ENCODE data around the gene FBXW12. TPM values are rescaled to one million over a fixed set of nuclear protein-coding genes. Genes with fewer than 3 reads are reported as not detected.

Gene FBXW12
- total RNA-seq, 4 donors from 2014 or later, result not detected

DNA sequence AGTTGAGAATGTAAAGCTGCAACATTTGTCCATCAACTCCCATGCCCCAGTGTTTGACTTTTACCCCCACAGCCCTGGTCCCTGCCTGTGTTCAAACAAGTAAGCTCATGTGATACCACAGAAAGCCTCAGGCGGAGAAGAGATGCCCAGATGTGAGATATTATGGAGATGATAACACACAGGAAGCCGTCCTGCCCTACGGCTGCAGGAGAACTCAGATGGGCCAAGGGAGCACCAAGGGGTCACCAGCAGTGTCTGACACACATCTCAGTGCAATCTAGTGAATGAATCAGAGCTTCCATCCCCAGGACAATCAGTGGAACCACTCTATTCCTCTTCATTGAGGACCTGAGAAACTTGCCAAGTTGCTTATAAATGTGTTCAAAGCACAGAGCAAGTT is 24.5 kb upstream of the FBXW12 start:
- DNase-seq, result no peak
- no peak overlapping the region for H3K27ac ChIP-seq
- TF ChIP-seq CTCF (IDR thresholded peaks at IDR 0.05 in 4 of 5, conservative IDR thresholded peaks at IDR 0.05 in 1 of 5) (no peak), POLR2A (IDR thresholded peaks at IDR 0.05) (no peak)
- no peak for ATAC-seq
- intact Hi-C loops (cut with DNase I; ENCODE audit: low total_unique reads), result no loop called here
- no peaks in the 10 kb centered on the region for H3K27me3 ChIP-seq
- in situ Hi-C loops (cut with MboI; ENCODE audit: low sequenced_read_pairs in 4 of 4), result no loop called here
- H3K4me3 ChIP-seq, result no peak overlapping the region
- H3K36me3 ChIP-seq, result no peaks in the 10 kb centered on the region
- no peaks in the 10 kb centered on the region for H3K9me3 ChIP-seq
- no peaks in the 10 kb centered on the region for H3K4me1 ChIP-seq

GRCh38 chr3:48352546-48352945 is 19.5 kb upstream of the FBXW12 start:
- intact Hi-C loops (cut with DNase I; ENCODE audit: low total_unique reads), result no loop called here
- TF ChIP-seq CTCF (IDR thresholded peaks at IDR 0.05 in 4 of 5, conservative IDR thresholded peaks at IDR 0.05 in 1 of 5) (no peak), POLR2A (IDR thresholded peaks at IDR 0.05) (no peak)
- H3K9me3 ChIP-seq, result no peaks in the 10 kb centered on the region
- no peak overlapping the region for H3K27ac ChIP-seq
- in situ Hi-C loops (cut with MboI; ENCODE audit: low sequenced_read_pairs in 4 of 4), result loop anchor here in 1 of 4 donors (25.0 kb wide), 1 partner anchor 1660 kb away; no protein-coding TSS in a partner anchor
- H3K4me3 ChIP-seq, result no peak overlapping the region
- DNase-seq (no peak), ATAC-seq (no peak)
- no peaks in the 10 kb centered on the region for H3K36me3 ChIP-seq
- no peaks in the 10 kb centered on the region for H3K4me1 ChIP-seq
- no peaks in the 10 kb centered on the region for H3K27me3 ChIP-seq

- intact Hi-C loops (cut with DNase I; ENCODE audit: low total_unique reads), result no loop called here
Observed at GRCh38 chr3:48353987-48354386, 18.0 kb upstream of the FBXW12 start.

DNA sequence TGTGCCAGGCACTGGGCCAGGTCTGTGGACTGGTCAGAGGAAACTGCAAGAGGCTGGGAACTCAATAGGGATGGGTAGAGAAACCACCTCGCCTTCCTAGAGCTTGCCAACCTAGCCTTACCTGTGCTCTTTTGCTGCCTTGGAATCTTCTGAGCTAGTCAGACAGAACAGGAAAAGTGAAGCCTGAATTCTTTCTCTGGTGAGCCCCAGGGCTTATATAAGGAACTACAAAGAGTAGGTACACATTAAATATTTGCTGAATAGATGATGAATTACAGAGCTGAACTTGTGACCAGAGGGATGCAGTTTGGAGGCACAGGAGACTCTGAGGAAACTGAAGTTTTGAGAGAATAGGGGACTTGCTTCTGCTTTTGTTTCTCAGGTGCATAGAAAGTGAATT is 15.6 kb upstream of the FBXW12 start:
- peaks cover 0 to 2% (median 0%) of the 10 kb centered on the region in 3 donors for H3K27me3 ChIP-seq
- intact Hi-C loops (cut with DNase I; ENCODE audit: low total_unique reads), result no loop called here

More at GRCh38 chr3:48353987-48354386, 18.0 kb upstream of the FBXW12 start:
- ATAC-seq (no peak), DNase-seq (no peak)
- H3K4me3 ChIP-seq, result no peak overlapping the region
- no peaks in the 10 kb centered on the region for H3K36me3 ChIP-seq
- TF ChIP-seq POLR2A (IDR thresholded peaks at IDR 0.05) (no peak), CTCF (IDR thresholded peaks at IDR 0.05 in 4 of 5, conservative IDR thresholded peaks at IDR 0.05 in 1 of 5) (no peak)
- no peaks in the 10 kb centered on the region for H3K9me3 ChIP-seq
- H3K27ac ChIP-seq, result no peak overlapping the region
- no peaks in the 10 kb centered on the region for H3K4me1 ChIP-seq
- in situ Hi-C loops (cut with MboI; ENCODE audit: low sequenced_read_pairs in 4 of 4), result loop anchor here in 1 of 4 donors (25.0 kb wide), 1 partner anchor 1658 kb away; no protein-coding TSS in a partner anchor
- H3K27me3 ChIP-seq, result peaks cover 0 to 2% (median 0%) of the 10 kb centered on the region in 3 donors

More for the DNA sequence above, 15.6 kb upstream of the FBXW12 start:
- no peaks in the 10 kb centered on the region for H3K36me3 ChIP-seq
- H3K9me3 ChIP-seq, result no peaks in the 10 kb centered on the region
- in situ Hi-C loops (cut with MboI; ENCODE audit: low sequenced_read_pairs in 4 of 4), result loop anchor here in 1 of 4 donors (25.0 kb wide), 1 partner anchor 1656 kb away; no protein-coding TSS in a partner anchor
- DNase-seq (no peak), ATAC-seq (no peak)
- H3K4me1 ChIP-seq, result no peaks in the 10 kb centered on the region
- no peak overlapping the region for H3K4me3 ChIP-seq
- TF ChIP-seq CTCF (IDR thresholded peaks at IDR 0.05 in 4 of 5, conservative IDR thresholded peaks at IDR 0.05 in 1 of 5) (no peak), POLR2A (IDR thresholded peaks at IDR 0.05) (no peak)
- no peak overlapping the region for H3K27ac ChIP-seq
